Muscle layer of duodenum (tissue), 2 donors: ENCODE data around the gene GRK6.

Experiments used
- H3K27ac ChIP-seq: one replicate; pipeline ENCODE4 v1.7.0; 2013; ENCODE audit warnings: mild to moderate bottlenecking, low read length
- H3K27me3 ChIP-seq: one replicate; pipeline ENCODE4 v1.7.0; 2013; ENCODE audit warnings: low read depth, mild to moderate bottlenecking, control low read depth, low read length
- H3K36me3 ChIP-seq, 2 donors: one replicate each; pipeline ENCODE4 v1.7.0; 2013; ENCODE audit warnings: low read length in 2 of 2, control low read depth in 1 of 2, mild to moderate bottlenecking in 1 of 2; ENCODE audit not compliant: insufficient read depth in 2 of 2, control insufficient read depth in 1 of 2
- H3K4me1 ChIP-seq, 2 donors: one replicate each; pipeline ENCODE4 v1.7.0; 2013; ENCODE audit warnings: low read length in 2 of 2, mild to moderate bottlenecking in 2 of 2, control low read depth in 1 of 2, moderate library complexity in 1 of 2; ENCODE audit not compliant: insufficient read depth in 2 of 2, control insufficient read depth in 1 of 2
- H3K4me3 ChIP-seq, 2 donors: one replicate each; pipeline ENCODE4 v1.7.0; 2013; ENCODE audit warnings: low read length in 2 of 2, low read depth in 1 of 2, mild to moderate bottlenecking in 1 of 2
- H3K9me3 ChIP-seq, 2 donors: one replicate each; pipeline ENCODE4 v1.7.0; 2013; ENCODE audit warnings: low read length in 2 of 2, control low read depth in 1 of 2, mild to moderate bottlenecking in 1 of 2; ENCODE audit not compliant: control insufficient read depth in 1 of 2
- donor health status: healthy.

GRK6 gene

GRCh38 chr5:177388521-177389052, 37.9 kb upstream of the GRK6 start:
- Histone ChIP-seq H3K27ac (no peak overlapping the region), H3K9me3 (no peaks in the 10 kb centered on the region), H3K4me3 (no peak overlapping the region), H3K4me1 (peaks cover 5 to 9% of the 10 kb centered on the region in 2 donors), H3K36me3 (no peaks in the 10 kb centered on the region), H3K27me3 (no peaks in the 10 kb centered on the region)

- Histone ChIP-seq H3K27ac (no peak overlapping the region), H3K36me3 (no peaks in the 10 kb centered on the region), H3K27me3 (no peaks in the 10 kb centered on the region), H3K4me3 (no peak overlapping the region), H3K9me3 (no peaks in the 10 kb centered on the region), H3K4me1 (peaks cover 5 to 9% of the 10 kb centered on the region in 2 donors)
Measured at GRCh38 chr5:177389241-177390169, 37.0 kb upstream of the GRK6 start.

- no peak overlapping the region for H3K27ac ChIP-seq
- no peaks in the 10 kb centered on the region for H3K36me3 ChIP-seq
- peaks cover 5 to 9% of the 10 kb centered on the region in 2 donors for H3K4me1 ChIP-seq
- no peaks in the 10 kb centered on the region for H3K27me3 ChIP-seq
- no peaks in the 10 kb centered on the region for H3K9me3 ChIP-seq
- no peak overlapping the region for H3K4me3 ChIP-seq
Measured at GRCh38 chr5:177390363-177391300, 35.8 kb upstream of the GRK6 start.

- peaks cover 5 to 9% of the 10 kb centered on the region in 2 donors for H3K4me1 ChIP-seq
- no peak overlapping the region for H3K4me3 ChIP-seq
- no peaks in the 10 kb centered on the region for H3K9me3 ChIP-seq
- H3K27me3 ChIP-seq, result no peaks in the 10 kb centered on the region
- H3K36me3 ChIP-seq, result no peaks in the 10 kb centered on the region
- no peak overlapping the region for H3K27ac ChIP-seq
Measured at GRCh38 chr5:177392765-177393164, 33.7 kb upstream of the GRK6 start.

- peaks cover 5 to 9% of the 10 kb centered on the region in 2 donors for H3K4me1 ChIP-seq
- H3K27ac ChIP-seq, result no peak overlapping the region
- H3K27me3 ChIP-seq, result no peaks in the 10 kb centered on the region
- H3K9me3 ChIP-seq, result no peaks in the 10 kb centered on the region
- no peaks in the 10 kb centered on the region for H3K36me3 ChIP-seq
- H3K4me3 ChIP-seq, result no peak overlapping the region
Measured at GRCh38 chr5:177393206-177393765, 33.2 kb upstream of the GRK6 start.

GRCh38 chr5:177393990-177394389, 32.5 kb upstream of the GRK6 start:
- Histone ChIP-seq H3K27ac (no peak overlapping the region), H3K27me3 (no peaks in the 10 kb centered on the region), H3K9me3 (no peaks in the 10 kb centered on the region), H3K4me3 (no peak overlapping the region), H3K4me1 (peaks cover 4 to 5% of the 10 kb centered on the region in 2 donors), H3K36me3 (no peaks in the 10 kb centered on the region)

GRCh38 chr5:177396078-177396477, 30.4 kb upstream of the GRK6 start:
- Histone ChIP-seq H3K4me1 (peaks cover 0 to 11% of the 10 kb centered on the region in 2 donors), H3K27ac (no peak overlapping the region), H3K27me3 (peaks cover 16% of the 10 kb centered on the region), H3K9me3 (no peaks in the 10 kb centered on the region), H3K36me3 (no peaks in the 10 kb centered on the region), H3K4me3 (no peak overlapping the region)

- Histone ChIP-seq H3K4me1 (peaks cover 0 to 11% of the 10 kb centered on the region in 2 donors), H3K27me3 (peaks cover 23% of the 10 kb centered on the region), H3K9me3 (no peaks in the 10 kb centered on the region), H3K36me3 (no peaks in the 10 kb centered on the region), H3K27ac (no peak overlapping the region), H3K4me3 (no peak overlapping the region)
Measured at GRCh38 chr5:177396807-177397206, 29.7 kb upstream of the GRK6 start.

GRCh38 chr5:177397875-177398390, 28.5 kb upstream of the GRK6 start:
- H3K4me3 ChIP-seq, result no peak overlapping the region
- H3K36me3 ChIP-seq, result no peaks in the 10 kb centered on the region
- H3K4me1 ChIP-seq, result peaks cover under 1 to 21% of the 10 kb centered on the region in 2 donors
- no peak overlapping the region for H3K27ac ChIP-seq
- no peaks in the 10 kb centered on the region for H3K9me3 ChIP-seq
- peaks cover 35% of the 10 kb centered on the region for H3K27me3 ChIP-seq

GRCh38 chr5:177399997-177400868, 26.2 kb upstream of the GRK6 start, which contains the start of gene PFN3:
Gene PFN3, minus strand, starts transcription at chr5:177400661. Its CDS starts 85 bp downstream, at chr5:177400576.
- H3K27ac ChIP-seq, result peak within 1 kb of the TSS; percentile 67
- no peaks in the 10 kb centered on the region for H3K9me3 ChIP-seq
- no peaks in the 10 kb centered on the region for H3K36me3 ChIP-seq
- peaks cover 41% of the 10 kb centered on the region for H3K27me3 ChIP-seq
- H3K4me3 ChIP-seq, result no peak within 1 kb of the TSS
- peaks cover 3 to 39% of the 10 kb centered on the region in 2 donors for H3K4me1 ChIP-seq
